D721Med (cell line): ENCODE data around the gene GRM3.

Source experiments
- DNase-seq: peaks from one replicate; pipeline ENCODE4 v3.0.0; 2011; ENCODE audit warnings: low spot score; ENCODE audit not compliant: insufficient read length
- FAIRE-seq: peaks from 2 replicates; lab custom pipeline; 2011; peaks lifted over from hg19 to GRCh38; lab: Jason Lieb, UNC
- CTCF ChIP-seq: IDR thresholded peaks from 2 replicates; pipeline ENCODE4 v1.5.1; 2012; ENCODE audit warnings: mild to moderate bottlenecking, control low read depth; ENCODE audit not compliant: insufficient read depth; ENCODE audit errors: missing control alignments

Gene GRM3

GRCh38 chr7:86844608-86845007, 200.9 kb downstream of the GRM3 start:
- DNase-seq: no peak
- FAIRE-seq: no peak
- no peak for TF ChIP-seq CTCF

- TF ChIP-seq CTCF: no peak
- DNase-seq: no peak
- FAIRE-seq: no peak
Observed at GRCh38 chr7:86846494-86847190, 202.9 kb downstream of the GRM3 start.

- TF ChIP-seq CTCF: no peak
- FAIRE-seq (no peak), DNase-seq (no peak)
Observed at GRCh38 chr7:86848226-86848625, 204.5 kb downstream of the GRM3 start.

- TF ChIP-seq CTCF: no peak
- no peak for FAIRE-seq
- DNase-seq: no peak
Observed at GRCh38 chr7:86851566-86851965, 207.9 kb downstream of the GRM3 start.

- no peak for TF ChIP-seq CTCF
- no peak for FAIRE-seq
- DNase-seq: no peak
Observed at GRCh38 chr7:86863452-86863851, 219.7 kb downstream of the GRM3 start.

GRCh38 chr7:86867163-86867762, 223.6 kb downstream of the GRM3 start:
- DNase-seq (no peak), FAIRE-seq (no peak)
- TF ChIP-seq CTCF: no peak

- TF ChIP-seq CTCF: no peak
- FAIRE-seq (no peak), DNase-seq (no peak)
Observed at GRCh38 chr7:86876146-86876545, 232.4 kb downstream of the GRM3 start.
